HEK293T (cell line): ENCODE measurements around the gene SHMT2.

Experiments used
- BHLHE40 ChIP-seq: fragments of 450-650 bp; IDR thresholded peaks from 2 replicates; pipeline ENCODE4 v1.6.1; 2016; ENCODE audit warnings: mild to moderate bottlenecking, moderate library complexity, borderline replicate concordance
- CTBP1 ChIP-seq: fragments of 450-650 bp; IDR thresholded peaks from 2 replicates; pipeline ENCODE4 v1.6.1; 2016; ENCODE audit warnings: borderline replicate concordance
- ELF4 ChIP-seq: fragments of 450-650 bp; IDR thresholded peaks from 2 replicates; pipeline ENCODE4 v1.6.1; 2017; ENCODE audit warnings: antibody characterized with exemption
- FOXA1 ChIP-seq: fragments of 450-650 bp; IDR thresholded peaks from 2 replicates; pipeline ENCODE4 v1.6.1; 2016; ENCODE audit warnings: mild to moderate bottlenecking
- FOXK2 ChIP-seq: fragments of 450-650 bp; IDR thresholded peaks from 2 replicates; pipeline ENCODE4 v1.6.1; 2016; ENCODE audit warnings: mild to moderate bottlenecking
- FOXM1 ChIP-seq: fragments of 450-650 bp; IDR thresholded peaks from 2 replicates; pipeline ENCODE4 v1.6.1; 2017; ENCODE audit warnings: mild to moderate bottlenecking, borderline replicate concordance
- HDGF ChIP-seq: fragments of 450-650 bp; IDR thresholded peaks from 2 replicates; pipeline ENCODE4 v1.6.1; 2017; ENCODE audit warnings: antibody characterized with exemption, borderline replicate concordance
- LEF1 ChIP-seq: fragments of 450-650 bp; IDR thresholded peaks from 2 replicates; pipeline ENCODE4 v1.6.1; 2017; ENCODE audit warnings: mild to moderate bottlenecking, borderline replicate concordance
- NFRKB ChIP-seq: fragments of 450-650 bp; IDR thresholded peaks from 2 replicates; pipeline ENCODE4 v1.6.1; 2016; ENCODE audit warnings: mild to moderate bottlenecking, moderate library complexity
- PKNOX1 ChIP-seq: fragments of 450-650 bp; IDR thresholded peaks from 2 replicates; pipeline ENCODE4 v1.6.1; 2016
- SP1 ChIP-seq: fragments of 450-650 bp; IDR thresholded peaks from 2 replicates; pipeline ENCODE4 v1.6.1; 2017
- SUZ12 ChIP-seq: fragments of 450-650 bp; IDR thresholded peaks from 2 replicates; pipeline ENCODE4 v1.6.1; 2016; ENCODE audit warnings: mild to moderate bottlenecking
- TARDBP ChIP-seq: fragments of 450-650 bp; IDR thresholded peaks from 2 replicates; pipeline ENCODE4 v1.6.1; 2016

DNA sequence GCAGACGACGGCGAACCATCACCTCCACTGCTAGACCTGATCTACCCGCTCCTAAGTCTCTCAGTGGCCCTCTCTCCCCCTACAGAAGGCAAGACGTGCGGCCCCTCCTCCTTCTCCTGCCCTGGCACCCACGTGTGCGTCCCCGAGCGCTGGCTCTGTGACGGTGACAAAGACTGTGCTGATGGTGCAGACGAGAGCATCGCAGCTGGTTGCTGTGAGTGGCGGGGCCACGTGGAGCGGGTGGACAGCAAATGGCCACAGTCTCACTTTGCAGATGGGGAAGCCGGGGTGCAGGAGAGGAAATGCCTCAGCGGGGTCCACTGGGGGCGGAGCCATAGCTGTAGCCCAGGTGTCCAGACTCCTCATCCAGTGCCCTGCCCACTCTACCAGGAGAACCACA is 34.3 kb upstream of the SHMT2 start:
- TF ChIP-seq NFRKB (no peak), LEF1 (no peak), BHLHE40 (no peak), FOXM1 (no peak), SP1 (no peak), TARDBP (no peak), SUZ12 (no peak), ELF4 (no peak), PKNOX1 (no peak), FOXA1 (no peak), HDGF (no peak), FOXK2 (no peak), CTBP1 (no peak)
